SW480 (cell line): ENCODE measurements around the gene SLC6A13.
"Not testable (repeated sequence)": the region's sequence is repeated elsewhere in the genome, so short reads cannot be mapped to it uniquely, and the experiment has no call there.

Experiments
- DNase-seq: peaks from one replicate; pipeline ENCODE4 v3.0.0-alpha.2; 2016; ENCODE audit warnings: low spot score

Gene SLC6A13

DNA sequence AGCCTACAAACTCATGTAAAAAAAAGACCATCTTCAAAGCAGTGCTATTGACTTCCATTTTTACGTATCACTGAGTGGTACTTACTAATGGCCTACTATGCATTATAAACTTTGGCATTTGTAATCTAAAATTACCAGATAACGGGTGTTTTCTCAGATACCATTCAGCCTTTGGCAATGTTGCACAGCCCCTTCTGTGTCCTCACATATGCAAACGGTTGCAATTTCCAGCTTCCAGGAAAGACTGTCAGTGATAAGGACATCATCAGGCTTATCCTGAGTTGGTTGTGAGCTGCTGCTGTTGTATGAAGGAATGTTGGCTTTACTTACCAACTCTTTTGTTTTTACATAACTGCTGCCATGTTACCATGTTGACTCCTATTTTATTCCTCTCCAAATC is 1.6 kb upstream of the SLC6A13 start:
- DNase-seq: no peak

DNA sequence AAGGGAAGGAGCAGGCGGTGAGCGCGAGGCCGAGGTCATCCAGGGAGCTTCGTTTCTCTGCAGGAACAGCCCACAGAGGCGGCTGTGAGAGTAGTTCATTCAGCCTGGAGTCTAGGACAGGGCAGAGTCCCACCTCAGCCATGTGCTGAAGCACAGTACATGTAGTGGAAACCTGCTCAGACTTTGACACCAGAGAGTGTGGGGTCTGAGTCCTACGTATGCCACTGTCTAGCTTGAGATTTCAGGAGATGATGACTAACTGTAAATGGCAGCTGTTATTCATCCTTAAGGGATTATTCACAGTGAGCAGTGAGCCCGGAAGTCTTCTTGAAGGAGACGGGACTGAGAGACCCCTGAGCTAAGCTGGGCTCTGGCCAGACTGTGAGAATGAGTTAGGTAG is 938 bp upstream of the SLC6A13 start:
- no peak for DNase-seq

DNA sequence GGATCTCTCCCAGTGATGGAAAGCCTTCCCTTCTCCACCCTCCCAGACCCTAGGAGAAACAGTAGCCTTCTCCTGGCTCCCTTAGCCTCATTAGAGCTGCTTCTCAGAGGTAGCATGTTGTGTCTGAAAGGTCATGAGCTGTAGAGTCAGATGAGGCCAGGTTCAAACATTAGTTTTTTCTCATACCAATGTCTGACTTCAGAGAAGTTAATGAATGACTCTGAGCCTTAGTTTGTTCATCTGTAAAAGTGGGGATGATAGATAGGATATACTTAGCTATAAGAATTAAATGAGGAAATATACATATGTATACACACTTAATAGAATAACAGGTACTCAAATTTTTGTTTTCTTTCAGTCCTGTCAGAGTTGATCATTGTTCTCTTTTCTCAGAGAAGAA is 523 bp downstream of the SLC6A13 start:
- no peak for DNase-seq

DNA sequence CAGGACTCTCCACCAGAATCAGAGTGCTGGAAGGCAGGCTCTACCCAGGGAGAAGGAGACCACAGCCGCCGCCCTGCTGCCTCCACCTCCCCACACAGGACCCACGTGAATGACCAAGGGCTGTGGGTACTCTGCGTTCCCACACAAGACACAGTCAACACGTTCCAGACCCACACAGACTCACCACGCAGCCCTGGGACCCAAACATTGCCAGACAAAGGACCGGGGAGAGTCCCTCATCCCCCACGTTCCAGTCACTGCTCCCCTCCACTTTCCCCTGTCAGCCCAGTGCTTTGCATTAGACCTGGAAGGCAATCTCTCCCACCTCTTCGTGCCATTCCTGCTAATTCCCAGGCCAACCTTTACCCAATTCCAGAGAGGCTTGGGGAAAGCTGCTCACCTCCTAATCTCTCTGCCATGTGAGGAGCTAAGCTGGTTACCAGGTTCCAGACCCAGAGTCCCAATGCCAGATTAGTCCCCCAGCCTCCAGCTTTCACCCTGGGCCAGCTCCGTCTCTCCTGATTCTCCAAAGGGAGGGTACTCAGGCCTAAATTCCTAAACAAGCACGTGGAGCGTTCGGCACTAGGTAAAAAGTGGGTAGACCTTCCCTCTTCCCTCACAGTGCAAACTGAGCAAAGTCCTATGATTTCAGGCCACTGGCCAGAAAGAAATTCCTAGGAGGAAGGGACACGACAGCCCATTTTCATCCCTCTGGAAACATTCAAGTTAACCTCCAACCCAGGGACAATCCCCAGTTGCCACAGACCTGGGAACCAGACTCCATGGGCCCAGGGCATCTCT is 4.9 kb downstream of the SLC6A13 start:
- DNase-seq: no peak

DNA sequence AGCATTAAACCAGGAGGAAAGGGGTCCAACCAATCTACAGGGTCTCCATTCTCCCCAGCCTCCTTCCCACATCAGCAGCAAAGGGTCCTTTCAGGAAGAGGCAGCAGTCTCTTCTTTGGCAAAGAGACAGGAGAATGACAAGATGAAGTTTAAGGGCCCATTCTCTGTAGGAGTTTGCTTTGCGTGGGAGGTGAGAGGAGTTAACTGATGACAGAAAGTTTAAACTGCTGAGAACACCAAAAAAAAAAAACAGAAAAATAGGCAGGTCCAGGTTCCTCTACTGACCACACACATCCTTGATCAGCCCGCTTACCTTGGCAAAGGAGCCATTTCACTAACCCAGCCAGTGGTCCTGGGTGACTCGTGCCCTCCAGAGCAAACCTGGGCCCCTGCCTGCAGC is 5.7 kb downstream of the SLC6A13 start:
- DNase-seq: no peak

DNA sequence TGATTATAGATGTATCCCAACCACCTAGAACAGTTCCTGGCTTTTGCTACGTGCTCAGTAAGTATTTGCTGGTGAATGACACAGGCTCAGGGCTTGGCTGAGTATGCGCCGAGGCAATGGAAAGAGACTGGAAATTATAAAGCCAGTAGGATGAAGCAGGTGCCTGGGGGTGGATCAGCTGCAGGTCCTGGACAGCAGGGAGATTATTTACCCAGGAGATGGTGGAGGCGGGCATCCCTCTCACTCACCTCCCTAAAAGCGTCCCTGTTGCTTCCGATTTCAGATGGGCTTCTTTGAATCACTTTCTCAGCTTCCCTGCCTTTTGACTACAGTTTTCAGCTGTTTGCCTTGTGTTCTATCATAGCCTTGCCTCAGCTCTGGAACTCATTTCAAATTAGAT is 6.4 kb downstream of the SLC6A13 start:
- DNase-seq: no peak

DNA sequence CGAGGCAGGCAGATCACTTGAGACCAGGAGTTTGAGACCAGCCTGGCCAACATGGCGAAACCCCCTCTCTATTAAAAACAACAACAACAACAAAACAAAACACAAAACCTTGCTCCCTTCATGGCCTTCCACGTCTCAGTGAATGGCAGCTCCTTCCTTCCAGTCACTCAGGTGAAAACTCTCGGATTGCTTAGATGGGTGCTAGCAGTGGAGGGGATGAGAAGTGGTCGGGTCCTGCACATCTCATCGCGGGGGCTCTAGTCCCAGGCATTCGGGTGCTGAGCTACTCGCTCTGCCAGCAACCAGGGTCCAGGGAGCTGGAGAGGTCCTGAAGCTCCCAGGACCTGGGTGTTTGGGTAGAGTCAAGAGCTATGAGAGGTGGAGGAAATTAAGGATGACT is 7.7 kb downstream of the SLC6A13 start:
- no peak for DNase-seq

DNA sequence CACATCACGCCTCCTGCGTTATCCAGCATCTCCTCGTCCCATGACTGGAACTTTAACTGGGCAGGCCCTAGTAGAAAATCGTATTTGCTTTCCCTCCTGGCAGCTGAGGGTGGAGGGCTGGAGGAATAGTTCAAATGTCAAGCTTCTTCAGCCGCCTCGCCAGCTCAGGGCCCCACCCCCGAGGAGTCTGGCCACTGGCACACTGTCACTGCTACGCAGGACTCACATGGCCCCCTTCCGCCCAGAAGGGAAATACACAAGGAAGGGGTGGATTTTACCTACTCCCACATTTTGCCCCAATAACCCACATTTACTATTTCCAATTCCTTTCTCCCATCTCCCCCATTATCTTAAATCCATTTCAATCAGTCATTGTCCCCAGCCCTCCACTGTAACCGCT is 8.6 kb downstream of the SLC6A13 start:
- no peak for DNase-seq

DNA sequence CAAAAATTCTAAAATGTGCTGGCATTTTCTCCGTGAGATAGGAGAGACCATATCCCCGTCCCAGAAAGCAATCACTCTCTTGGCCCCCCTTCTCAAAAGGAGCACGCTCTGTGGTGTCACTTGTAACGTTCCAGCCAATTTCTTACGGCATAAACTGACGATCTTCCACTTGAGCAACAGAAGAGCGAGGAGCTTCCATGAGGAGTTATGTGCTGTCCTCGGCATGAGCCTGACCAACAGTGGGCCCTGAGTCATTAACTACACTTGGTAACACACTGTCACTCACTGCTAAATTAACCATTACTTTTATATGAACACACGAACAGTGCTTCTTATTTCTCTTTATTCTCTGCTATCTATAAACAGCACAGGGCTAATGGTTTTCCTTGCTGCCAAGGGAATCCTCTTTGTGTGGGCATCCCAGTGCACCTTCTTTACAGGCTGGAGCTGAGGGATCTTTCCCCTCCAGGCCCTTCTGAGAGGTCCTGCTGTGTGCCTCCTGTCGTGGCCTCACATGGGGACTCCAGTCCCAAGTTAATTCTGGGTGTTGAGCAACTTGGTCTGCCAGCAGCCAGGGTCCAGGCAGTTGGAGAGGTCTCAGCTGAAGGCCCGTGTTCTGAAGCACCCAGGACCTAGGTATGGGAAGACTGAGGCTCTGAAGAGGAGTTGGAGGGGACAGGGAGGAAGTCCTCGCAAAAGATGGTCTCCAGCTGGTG is 9.4 kb downstream of the SLC6A13 start:
- no peak for DNase-seq

DNA sequence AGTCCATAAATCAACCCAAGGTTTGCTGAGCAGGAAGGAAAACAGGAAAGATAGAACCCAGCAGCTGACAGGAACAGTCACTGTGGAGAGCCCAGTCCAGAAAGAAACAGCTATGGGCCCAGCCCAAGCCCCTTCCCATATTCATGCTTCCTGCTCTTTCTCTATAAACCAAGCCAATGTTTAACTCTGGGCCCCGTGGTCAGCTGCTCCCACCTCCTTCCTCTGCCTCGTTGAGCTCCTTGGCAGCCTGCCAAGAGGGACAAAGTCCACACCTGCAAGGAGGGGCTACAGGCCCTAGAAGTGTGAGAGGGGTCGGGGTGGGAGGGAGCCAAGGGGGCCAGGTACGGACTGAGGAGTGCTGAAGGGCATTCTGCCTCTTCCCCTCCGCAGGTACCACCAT is 10.0 kb downstream of the SLC6A13 start:
- DNase-seq: no peak

DNA sequence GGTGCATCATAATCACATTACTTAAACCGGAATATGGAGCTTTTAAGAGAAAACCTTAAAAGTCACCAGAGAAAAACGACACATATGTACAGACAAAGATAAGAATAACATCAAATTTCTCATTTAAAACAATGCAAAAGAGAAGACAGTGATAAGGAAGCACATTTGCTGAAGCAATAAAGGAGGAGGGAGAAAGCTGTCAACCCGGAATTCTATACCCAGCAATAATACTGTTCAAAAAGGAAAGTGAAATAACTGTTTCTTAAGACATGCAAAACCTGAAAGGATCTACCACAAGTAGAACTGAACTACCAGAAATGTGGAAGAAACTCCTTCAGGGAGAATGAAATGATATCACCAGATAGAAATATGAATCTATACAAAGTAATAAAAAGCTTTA is 15.4 kb downstream of the SLC6A13 start:
- DNase-seq: no peak

DNA sequence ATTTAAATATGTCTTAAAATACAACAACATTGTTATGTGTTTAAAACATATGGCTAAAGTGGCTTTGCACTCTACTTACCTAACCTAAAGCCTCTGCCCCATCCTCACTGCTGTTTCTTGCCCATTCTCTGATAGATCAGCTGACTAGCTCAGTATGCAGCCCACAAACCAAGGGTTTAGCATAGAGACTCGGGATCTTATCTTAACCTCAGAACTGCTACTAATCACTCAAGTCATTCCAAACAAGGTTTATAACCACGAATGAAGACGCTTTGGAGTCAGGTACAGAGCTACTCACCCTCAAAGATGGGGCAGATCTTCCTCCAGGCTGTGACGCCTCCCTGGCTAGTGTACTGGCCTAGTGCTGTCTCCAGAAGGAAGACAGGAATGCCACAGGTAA is 19.3 kb downstream of the SLC6A13 start:
- DNase-seq: no peak

DNA sequence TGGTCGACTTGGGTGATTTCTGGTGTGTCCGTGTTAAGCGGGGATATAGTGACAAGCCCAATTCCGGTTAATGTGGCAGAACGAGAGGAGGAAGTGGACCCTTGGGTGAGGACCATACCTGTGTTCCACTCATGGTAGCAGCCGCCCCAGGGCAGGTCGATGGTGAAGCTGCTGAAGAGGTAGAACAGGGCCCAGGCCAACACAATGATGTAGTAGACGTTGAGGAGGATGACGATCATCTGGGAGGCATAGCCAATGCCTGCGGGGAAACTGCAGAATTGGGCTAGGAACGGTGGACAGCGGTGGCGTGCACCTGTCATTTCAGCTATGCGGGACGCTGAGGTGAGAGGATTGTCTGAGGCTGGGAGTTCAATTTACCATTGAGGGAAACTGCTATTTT is 20.1 kb downstream of the SLC6A13 start:
- no peak for DNase-seq

DNA sequence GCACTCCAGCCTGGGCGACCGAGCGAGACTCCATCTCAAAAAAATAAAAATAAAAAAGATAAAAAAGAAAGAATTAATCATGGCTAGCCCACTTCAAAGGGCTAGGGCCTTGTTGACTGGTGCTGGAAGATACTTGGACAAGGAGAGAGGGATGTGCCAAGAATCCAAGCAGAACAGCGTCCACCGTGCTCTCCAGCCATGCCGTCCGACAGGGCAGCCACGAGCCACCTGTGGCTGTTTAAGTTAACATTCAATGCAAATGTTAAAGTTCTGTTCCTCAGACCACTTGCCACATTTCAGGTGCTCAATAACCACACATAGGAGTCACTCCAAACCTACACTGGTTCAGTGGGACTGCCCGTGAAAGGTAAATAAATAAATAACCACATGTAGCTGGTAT is 21.4 kb downstream of the SLC6A13 start:
- no peak for DNase-seq

DNA sequence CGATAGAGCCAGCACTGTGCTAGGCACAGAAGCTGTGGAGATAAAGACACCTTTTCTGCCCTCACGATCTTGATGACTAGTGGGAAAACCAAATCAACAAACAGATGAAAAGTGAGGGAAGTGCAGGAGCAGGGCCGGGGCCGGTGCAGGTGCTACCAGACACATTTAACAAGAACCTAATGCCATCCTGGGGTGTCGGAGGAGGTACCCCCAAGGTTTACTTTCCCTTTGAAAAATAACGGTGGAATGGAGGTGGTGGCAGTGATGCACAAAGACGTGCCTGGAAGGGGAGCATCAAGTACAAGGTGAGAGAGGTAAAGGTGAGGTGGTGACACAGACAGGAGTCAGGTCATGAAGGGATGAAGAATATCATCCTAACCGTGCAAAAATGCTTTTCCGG is 22.1 kb downstream of the SLC6A13 start:
- no peak for DNase-seq

DNA sequence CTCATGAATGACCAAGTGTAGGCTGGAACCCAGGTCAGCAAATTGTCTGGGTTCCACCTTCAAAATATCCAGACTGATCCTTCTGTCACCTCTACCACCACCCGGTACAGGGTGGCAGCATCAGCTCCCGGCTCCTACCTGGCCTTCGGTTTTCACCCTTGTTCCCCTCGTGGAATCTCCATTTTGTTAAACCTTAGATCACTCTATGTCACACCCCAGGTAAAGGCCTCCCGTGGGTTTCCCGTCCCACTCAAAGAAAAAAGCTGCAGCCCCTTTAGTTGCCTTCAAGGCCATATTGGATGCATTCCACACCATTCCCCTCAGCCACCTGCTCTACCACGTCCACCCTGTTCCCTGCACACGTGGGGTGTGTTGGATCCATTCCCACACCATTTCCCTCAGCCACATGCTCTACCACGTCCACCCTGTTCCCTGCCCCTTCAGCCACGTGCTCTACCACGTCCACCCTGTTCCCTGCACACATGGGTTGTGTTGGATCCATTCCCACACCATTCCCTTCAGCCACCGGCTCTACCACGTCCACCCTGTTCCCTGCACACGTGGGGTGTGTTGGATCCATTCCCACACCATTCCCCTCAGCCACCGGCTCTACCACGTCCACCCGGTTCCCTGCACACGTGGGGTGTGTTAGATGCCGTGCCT is 23.8 kb downstream of the SLC6A13 start:
- DNase-seq: no peak

DNA sequence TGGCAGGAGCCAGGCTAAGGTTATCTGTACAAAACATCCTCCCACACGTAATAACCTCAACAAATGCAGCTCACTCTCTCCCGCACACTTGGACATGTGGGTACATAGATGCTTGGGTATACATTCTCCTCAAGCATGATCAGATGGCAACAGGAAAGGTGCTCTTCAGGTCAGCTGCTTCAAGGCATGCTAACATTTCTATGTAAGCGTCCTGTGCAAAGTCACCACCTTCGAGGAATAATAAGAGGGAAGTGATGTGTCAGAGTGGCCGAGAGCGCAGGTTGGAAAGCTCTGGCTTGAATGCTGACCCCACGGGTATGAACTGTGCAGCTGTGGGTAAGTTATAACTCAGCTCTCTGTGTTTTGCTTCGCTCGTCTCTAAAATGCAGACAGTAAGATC is 24.5 kb downstream of the SLC6A13 start:
- DNase-seq: no peak

DNA sequence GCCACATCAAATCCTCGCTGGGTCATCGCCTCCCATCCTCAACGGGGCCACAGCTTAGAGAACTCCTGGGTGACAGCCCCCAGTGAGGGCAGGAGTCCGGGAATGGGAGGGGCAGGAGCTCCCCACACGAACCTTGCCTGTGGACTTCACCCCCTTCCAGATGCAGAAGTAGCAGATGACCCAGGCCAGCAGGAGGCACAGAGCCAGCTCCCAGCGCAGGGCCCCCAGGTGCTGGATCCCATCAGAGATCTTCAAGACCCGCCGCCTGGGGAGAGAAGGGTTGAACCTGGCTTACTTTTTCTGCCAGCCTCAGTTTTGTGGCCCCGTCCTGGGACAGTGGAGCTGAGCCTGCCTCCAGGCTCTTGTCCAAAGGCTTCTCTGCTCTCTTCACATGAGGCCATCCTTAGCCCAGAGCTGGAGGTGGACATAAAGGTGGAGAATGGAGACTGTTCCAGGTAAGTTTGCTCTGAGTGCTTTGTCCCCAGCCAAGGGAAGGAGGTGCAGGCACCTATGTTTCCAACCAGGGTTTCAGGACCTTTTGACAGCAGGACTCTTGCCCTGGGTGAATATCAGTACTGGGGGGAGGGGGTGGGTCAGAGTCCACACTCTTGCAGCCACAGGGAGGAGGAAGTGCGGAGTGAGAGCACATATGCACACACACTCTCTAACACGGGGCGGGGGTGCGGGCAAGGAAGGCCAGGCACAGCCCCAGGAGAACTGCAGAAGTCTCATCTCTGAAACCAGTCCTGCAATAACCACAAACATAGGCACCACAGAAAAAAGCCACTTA is 25.4 kb downstream of the SLC6A13 start:
- DNase-seq: no peak

DNA sequence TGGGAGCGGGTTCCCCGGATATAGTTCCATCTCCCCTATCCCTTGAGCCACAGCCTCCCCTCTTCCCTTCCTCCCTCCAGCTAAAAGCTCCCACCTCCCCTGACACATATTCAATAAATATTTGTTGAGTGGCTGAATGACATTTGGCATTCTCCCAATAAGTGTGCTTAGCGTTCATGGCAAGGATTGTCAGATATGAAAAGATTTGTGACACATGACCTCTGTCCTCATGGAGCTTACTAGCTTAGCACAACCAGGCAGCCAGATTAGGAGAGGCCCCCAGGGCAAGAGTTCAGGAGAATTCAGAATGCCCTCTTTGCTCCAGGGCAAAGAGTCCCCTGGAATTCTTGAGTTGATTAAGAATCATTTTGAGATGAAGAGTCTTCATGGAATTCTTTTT is 26.2 kb downstream of the SLC6A13 start:
- no peak for DNase-seq

DNA sequence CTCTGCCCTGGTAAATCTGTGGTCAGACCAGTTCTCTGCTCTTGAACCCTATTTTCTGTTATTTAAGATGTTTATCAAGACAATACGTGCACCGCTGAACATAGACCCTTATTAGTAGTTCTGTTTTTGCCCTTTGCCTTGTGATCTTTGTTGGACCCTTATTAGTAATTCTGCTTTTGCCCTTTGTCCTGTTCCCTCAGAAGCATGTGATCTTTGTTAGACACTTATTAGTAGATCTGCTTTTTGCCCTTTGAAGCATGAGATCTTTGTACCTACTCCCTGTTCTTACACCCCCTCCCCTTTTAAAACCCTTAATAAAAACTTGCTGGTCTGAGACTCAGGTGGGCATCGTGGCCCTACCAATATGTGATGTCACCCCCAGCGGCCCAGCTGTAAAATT is 26.7 kb downstream of the SLC6A13 start:
- DNase-seq: not testable (repeated sequence)

DNA sequence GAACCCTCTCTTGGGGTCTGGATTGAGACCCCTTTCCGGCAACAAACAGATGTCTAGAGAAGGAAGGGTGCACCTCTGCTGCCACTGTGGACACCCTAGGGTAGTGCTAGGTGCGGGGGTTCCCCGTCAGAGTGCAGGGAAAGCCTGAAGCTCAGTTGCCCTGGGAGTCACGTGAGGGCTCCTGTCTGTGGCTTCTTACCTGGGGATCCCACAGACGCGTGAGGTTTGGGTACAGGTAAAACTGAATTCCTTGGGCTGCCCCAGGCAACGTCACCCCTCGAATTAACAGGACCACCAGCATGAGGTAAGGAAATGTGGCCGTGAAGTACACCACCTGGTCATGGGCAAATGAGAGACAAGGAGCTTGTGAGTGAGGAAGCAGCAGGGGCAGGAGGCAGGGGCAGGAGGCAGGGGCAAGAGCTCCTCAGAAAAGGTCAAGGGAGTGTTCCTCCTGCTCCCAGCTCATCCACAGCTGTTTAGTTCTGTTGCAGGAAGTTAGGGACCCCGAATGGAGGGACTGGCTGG is 27.7 kb downstream of the SLC6A13 start:
- DNase-seq: no peak

DNA sequence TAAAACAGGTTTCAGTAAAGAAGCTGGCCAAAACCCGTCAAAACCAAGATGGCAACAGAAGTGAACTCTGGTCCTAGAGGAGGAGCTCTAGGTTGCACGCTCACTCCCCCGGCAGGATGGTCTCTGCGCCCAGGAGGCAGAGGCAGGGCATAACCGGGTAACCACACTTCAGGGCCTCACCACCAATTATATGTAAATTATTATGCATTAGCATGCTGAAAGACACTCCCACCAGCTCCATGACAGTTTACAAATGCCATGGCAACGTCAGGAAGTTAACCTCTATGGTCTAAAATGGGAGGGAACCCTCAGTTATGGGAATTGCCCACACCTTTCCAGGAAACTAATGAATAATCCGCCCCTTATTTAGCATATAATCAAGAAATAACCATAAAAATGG is 28.6 kb downstream of the SLC6A13 start:
- DNase-seq: no peak
